Brain microvascular endothelial cell (primary cell): Measurements from ENCODE around the gene MTOR.
"Not testable (repeated sequence)": the region's sequence is repeated elsewhere in the genome, so short reads cannot be mapped to it uniquely, and the experiment has no call there.

Experiments
- DNase-seq: peaks from one replicate; pipeline ENCODE4 v3.0.0-alpha.2; 2020
- H3K27ac ChIP-seq: fragments of 250-450 bp; sonication (Bioruptor Pico); 2 replicates; pipeline ENCODE4 v1.5.1; 2020; ENCODE audit warnings: mild to moderate bottlenecking, moderate library complexity
- H3K27me3 ChIP-seq: fragments of 250-450 bp; sonication (Bioruptor Pico); replicated peaks from 2 replicates; pipeline ENCODE4 v1.5.1; 2020; ENCODE audit warnings: mild to moderate bottlenecking
- H3K36me3 ChIP-seq: fragments of 250-450 bp; sonication (Bioruptor Pico); replicated peaks from 2 replicates; pipeline ENCODE4 v1.5.1; 2020; ENCODE audit warnings: mild to moderate bottlenecking
- H3K4me3 ChIP-seq: 2 replicates; pipeline ENCODE4 v1.5.1; 2011; ENCODE audit warnings: low read depth, mild to moderate bottlenecking, control low read depth, low read length, moderate library complexity
- in situ Hi-C: cut with HindIII; loops from 2 replicates; pipeline ENCODE4 v1.10.0; 2017; ENCODE audit warnings: low sequenced_read_pairs, low pct_ligation_motif_present
- TF ChIP-seq, protein P1 (sequence below): IDR thresholded peaks from 2 replicates; pipeline ENCODE4 v1.5.1; 2011; ENCODE audit warnings: low read depth, mild to moderate bottlenecking, moderate library complexity, low read length, control low read depth, inconsistent platforms; ENCODE audit errors: missing control alignments

MTOR gene

DNA sequence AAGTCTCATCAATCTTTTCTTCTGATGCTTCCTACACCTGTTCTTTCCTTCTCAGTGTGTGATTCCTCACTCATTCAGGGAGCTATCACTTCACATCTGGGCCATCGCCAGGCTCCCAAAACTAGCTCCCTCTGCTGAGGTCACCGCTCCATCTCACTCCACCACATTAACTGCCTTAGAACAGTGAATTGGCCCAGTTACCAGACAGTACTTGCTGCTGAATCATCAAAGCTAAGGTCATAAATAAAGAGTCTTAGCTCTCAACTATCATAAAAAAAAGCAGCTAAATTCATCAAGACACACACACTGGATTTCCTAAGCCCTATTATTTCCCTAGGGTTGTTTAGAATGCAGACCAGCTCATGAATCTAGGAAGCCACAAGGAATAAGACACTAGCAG lies 183.7 kb downstream of the MTOR start:
- Histone ChIP-seq H3K27me3 (no peaks in the 10 kb centered on the region), H3K36me3 (peaks cover 83% of the 10 kb centered on the region), H3K27ac (no peak overlapping the region), H3K4me3 (no peak overlapping the region)
- DNase-seq, result no peak
- in situ Hi-C loops, result no loop called here
- TF ChIP-seq, protein P1, sequence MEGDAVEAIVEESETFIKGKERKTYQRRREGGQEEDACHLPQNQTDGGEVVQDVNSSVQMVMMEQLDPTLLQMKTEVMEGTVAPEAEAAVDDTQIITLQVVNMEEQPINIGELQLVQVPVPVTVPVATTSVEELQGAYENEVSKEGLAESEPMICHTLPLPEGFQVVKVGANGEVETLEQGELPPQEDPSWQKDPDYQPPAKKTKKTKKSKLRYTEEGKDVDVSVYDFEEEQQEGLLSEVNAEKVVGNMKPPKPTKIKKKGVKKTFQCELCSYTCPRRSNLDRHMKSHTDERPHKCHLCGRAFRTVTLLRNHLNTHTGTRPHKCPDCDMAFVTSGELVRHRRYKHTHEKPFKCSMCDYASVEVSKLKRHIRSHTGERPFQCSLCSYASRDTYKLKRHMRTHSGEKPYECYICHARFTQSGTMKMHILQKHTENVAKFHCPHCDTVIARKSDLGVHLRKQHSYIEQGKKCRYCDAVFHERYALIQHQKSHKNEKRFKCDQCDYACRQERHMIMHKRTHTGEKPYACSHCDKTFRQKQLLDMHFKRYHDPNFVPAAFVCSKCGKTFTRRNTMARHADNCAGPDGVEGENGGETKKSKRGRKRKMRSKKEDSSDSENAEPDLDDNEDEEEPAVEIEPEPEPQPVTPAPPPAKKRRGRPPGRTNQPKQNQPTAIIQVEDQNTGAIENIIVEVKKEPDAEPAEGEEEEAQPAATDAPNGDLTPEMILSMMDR, result no peak

- H3K27me3 ChIP-seq, H3K27ac ChIP-seq, DNase-seq, H3K4me3 ChIP-seq, in situ Hi-C loops: not testable (repeated sequence)
- peaks cover 89% of the 10 kb centered on the region for H3K36me3 ChIP-seq
These were observed 189.0 kb downstream of the MTOR start for GRCh38 chr1:11073398-11073797.

DNA sequence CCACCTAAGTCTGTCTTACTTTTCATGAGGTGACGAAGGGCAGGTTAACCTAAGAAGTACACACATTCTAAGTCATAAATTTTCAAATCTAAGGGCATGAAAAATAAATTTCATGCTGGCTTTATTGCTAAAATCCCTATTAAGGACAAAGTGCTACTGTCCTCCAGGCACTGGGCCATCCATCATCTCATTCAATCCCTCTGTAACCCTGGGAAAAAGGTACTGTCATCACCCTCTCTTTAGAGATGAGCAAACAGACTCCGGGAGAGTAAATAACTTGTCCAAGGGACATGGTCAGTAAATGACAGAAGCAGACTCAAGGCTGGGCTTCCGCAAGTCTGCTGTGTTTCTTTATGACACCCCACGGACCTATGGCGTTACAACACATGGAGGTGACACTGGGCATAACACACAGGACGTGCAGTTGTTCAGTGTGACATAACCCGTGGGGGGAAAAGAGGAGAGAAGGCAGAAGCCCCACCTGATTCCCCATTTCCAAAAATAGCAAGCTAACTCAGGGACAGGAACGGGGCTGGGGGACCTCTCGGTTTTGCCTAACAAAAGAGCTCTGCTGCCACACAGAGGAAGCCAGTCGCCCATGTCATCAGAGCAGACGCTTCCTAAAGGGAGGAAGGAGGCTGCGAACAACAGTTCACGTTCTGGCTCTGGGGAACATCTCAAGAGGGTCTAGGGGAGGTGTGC lies 190.0 kb downstream of the MTOR start:
- peaks cover 91% of the 10 kb centered on the region for H3K36me3 ChIP-seq
- TF ChIP-seq, protein P1, result no peak
- no peak overlapping the region for H3K4me3 ChIP-seq
- in situ Hi-C loops, result no loop called here
- no peaks in the 10 kb centered on the region for H3K27me3 ChIP-seq
- no peak for DNase-seq
- no peak overlapping the region for H3K27ac ChIP-seq

DNA sequence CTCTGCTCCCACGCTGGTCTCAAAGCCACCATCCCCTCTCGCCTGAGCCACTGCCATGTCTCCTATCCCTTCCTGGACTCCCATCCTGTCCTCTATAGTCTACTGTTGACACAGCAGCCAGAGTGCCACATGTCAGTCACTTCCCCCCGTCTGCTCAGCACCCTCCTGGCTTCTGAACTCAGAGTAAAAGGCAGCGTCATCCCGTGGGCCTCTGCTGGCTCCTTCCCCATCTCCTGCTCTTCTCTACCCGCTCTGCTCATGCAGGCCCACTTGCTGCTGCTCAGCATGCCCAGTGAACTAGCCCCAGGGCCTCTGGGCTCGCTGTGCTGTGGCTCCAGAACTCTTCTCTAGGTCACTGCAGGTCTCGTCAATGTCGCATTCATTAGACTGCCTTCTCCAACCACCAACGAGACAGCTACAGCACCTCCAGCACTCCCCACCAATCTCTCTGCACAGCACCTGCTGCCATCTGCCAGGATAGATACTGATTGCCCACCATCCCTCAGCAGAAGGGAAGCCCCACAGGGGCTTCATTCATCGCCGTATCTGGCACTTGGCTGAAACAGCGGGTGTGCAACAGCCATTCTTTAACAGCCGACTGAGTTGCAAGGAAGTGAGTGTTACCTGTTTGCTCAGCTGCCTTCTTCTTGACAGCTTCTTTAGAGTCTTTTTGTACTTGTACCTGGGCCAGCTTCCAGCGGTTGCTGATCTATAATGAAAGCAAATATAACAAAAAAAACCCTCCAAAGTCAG lies 190.7 kb downstream of the MTOR start:
- H3K27me3 ChIP-seq, result no peaks in the 10 kb centered on the region
- TF ChIP-seq, protein P1, result no peak
- in situ Hi-C loops, result no loop called here

GRCh38 chr1:11070876-11071275 lies 191.5 kb downstream of the MTOR start:
- TF ChIP-seq, protein P1, result no peak
- DNase-seq, result no peak
- in situ Hi-C loops, result no loop called here
- Histone ChIP-seq H3K4me3 (no peak overlapping the region), H3K27ac (no peak overlapping the region), H3K36me3 (peaks cover 84% of the 10 kb centered on the region), H3K27me3 (no peaks in the 10 kb centered on the region)

More for the DNA sequence above, 190.7 kb downstream of the MTOR start:
- DNase-seq, result no peak
- Histone ChIP-seq H3K27ac (no peak overlapping the region), H3K4me3 (no peak overlapping the region), H3K36me3 (peaks cover 88% of the 10 kb centered on the region)

GRCh38 chr1:11068600-11069473 lies 193.5 kb downstream of the MTOR start:
- H3K36me3 ChIP-seq, result peaks cover 71% of the 10 kb centered on the region
- TF ChIP-seq, protein P1, result no peak
- in situ Hi-C loops, result no loop called here
- no peak for DNase-seq
- H3K4me3 ChIP-seq, result no peak overlapping the region
- H3K27me3 ChIP-seq, result no peaks in the 10 kb centered on the region
- H3K27ac ChIP-seq, result no peak overlapping the region
